K562 (cell line): ENCODE measurements around the gene DAPK1. TPM values are rescaled to one million over a fixed set of nuclear protein-coding genes. Genes with fewer than 3 reads are reported as not detected.
A peak's percentile ranks its signal among the peaks of the same experiment; 100 is the strongest.

Experiments used
- ATF6 ChIP-seq: sonication (generic); formaldehyde crosslinking; IDR thresholded peaks from 2 replicates; pipeline ENCODE4 v1.4.0; 2020; ENCODE audit warnings: mild to moderate bottlenecking, missing genetic modification reagents
- BMI1 ChIP-seq: fragments of 150-350 bp; IDR thresholded peaks from 2 replicates; pipeline ENCODE4 v1.6.1; 2014; ENCODE audit warnings: low read length
- CREB3L1 ChIP-seq: fragments of 450-650 bp; IDR thresholded peaks from 2 replicates; pipeline ENCODE4 v1.6.1; 2014; ENCODE audit warnings: low read depth, mild to moderate bottlenecking, moderate library complexity, borderline replicate concordance
- ELK3 ChIP-seq: fragments of 450-650 bp; formaldehyde crosslinking; IDR thresholded peaks from 2 replicates; pipeline ENCODE4 v1.4.0; 2020; ENCODE audit warnings: mild to moderate bottlenecking
- HMG20B ChIP-seq: fragments of 250-450 bp; sonication (Bioruptor Pico); IDR thresholded peaks from 2 replicates; pipeline ENCODE4 v1.5.0; 2021; ENCODE audit warnings: mild to moderate bottlenecking
- LARP7 ChIP-seq: fragments of 450-650 bp; IDR thresholded peaks from 2 replicates; pipeline ENCODE4 v1.6.1; 2016
- NCOA4 ChIP-seq: fragments of 450-650 bp; IDR thresholded peaks from 2 replicates; pipeline ENCODE4 v1.6.1; 2018; ENCODE audit warnings: mild to moderate bottlenecking; ENCODE audit not compliant: partially characterized antibody
- PTTG1 ChIP-seq: fragments of 450-650 bp; IDR thresholded peaks from 2 replicates; pipeline ENCODE4 v1.6.1; 2016; ENCODE audit warnings: low read depth, mild to moderate bottlenecking, missing genetic modification characterization, missing compliant biosample characterization
- SMARCE1 ChIP-seq: fragments of 450-650 bp; IDR thresholded peaks from 2 replicates; pipeline ENCODE4 v1.7.1; 2016; ENCODE audit warnings: mild to moderate bottlenecking
- STAT6 ChIP-seq: sonication (generic); formaldehyde crosslinking; IDR thresholded peaks from 2 replicates; pipeline ENCODE4 v1.8.1; 2023; ENCODE audit warnings: mild to moderate bottlenecking, missing genetic modification reagents
- THRB ChIP-seq: fragments of 450-650 bp; formaldehyde crosslinking; conservative IDR thresholded peaks from 2 replicates; pipeline ENCODE4 v1.4.0; 2022; ENCODE audit warnings: mild to moderate bottlenecking, missing genetic modification characterization
- TOE1 ChIP-seq, 2 experiments: fragments of 450-650 bp in 1 of 2; sonication (generic) in 1 of 2; formaldehyde crosslinking in 1 of 2; IDR thresholded peaks; 2 replicates each; pipeline versions ENCODE4 v1.7.1 to v1.8.0; 2016 to 2022; ENCODE audit warnings: borderline replicate concordance in 2 of 2, mild to moderate bottlenecking in 2 of 2, antibody characterized with exemption in 1 of 2, inconsistent platforms in 1 of 2, low read depth in 1 of 2, missing genetic modification reagents in 1 of 2, moderate library complexity in 1 of 2
- TSHZ1 ChIP-seq: fragments of 250-450 bp; sonication (Bioruptor Pico); IDR thresholded peaks from 2 replicates; pipeline ENCODE4 v1.4.0; 2020; ENCODE audit warnings: mild to moderate bottlenecking, moderate library complexity
- WHSC1 ChIP-seq: IDR thresholded peaks from one replicate; pipeline ENCODE4 v1.6.1; 2012; ENCODE audit warnings: low read length, control low read depth, inconsistent platforms
- ZNF316 ChIP-seq: fragments of 450-650 bp; IDR thresholded peaks from 2 replicates; pipeline ENCODE4 v1.6.1; 2016
- polyA plus RNA-seq, 8 experiments: library from polyadenylated mRNA; depleted of rRNA in 4 of 8; stranded (reverse) in 5 of 8; unstranded in 3 of 8; fragments of >200 nt; fragmentation: Nextera tagmentation in 2 of 8; fragmentation: Illumina TruSeq in 1 of 8; extraction: Ambion mirVana in 2 of 8; extraction: Trizol in 1 of 8; gene quantifications; 2 replicates each; pipeline versions ENCODE4 v1.2.1 to v1.2.3, GENCODE V29; 2011 to 2014; ENCODE audit warnings: inconsistent platforms in 1 of 8, missing spikeins in 1 of 8
- total RNA-seq, 7 experiments: library from RNA; depleted of rRNA in 6 of 7; stranded (reverse); fragments of >200 nt in 6 of 7; fragmentation: Illumina TruSeq in 2 of 7; extraction: Trizol in 2 of 7; gene quantifications; 2 replicates each; pipeline versions ENCODE4 v1.2.1 to v1.2.3, GENCODE V29; 2011 to 2021; ENCODE audit warnings: low replicate concordance in 1 of 7

Gene DAPK1
- total and polyA plus RNA-seq, 9 of the 15 experiments (the other 6 are each of a cell fraction or from before 2014, with no cell fraction given): 1.7 to 26.4 (median 15.8) TPM

- TF ChIP-seq TSHZ1 (no peak), SMARCE1 (peak; percentile 92), HMG20B (no peak), TOE1 (IDR thresholded peaks at IDR 0.05; ENCODE audit: borderline replicate concordance) (peak; percentile 84), TOE1 (CRISPR knock-in tag; IDR thresholded peaks at IDR 0.05; ENCODE audit: borderline replicate concordance, low read depth) (no peak), WHSC1 (no peak), ATF6 (CRISPR knock-in tag) (no peak), ZNF316 (peak; percentile 100), THRB (CRISPR knock-in tag) (peak; percentile 93), BMI1 (no peak), NCOA4 (no peak), CREB3L1 (no peak), LARP7 (peak; percentile 87), PTTG1 (tag) (no peak), ELK3 (no peak), STAT6 (CRISPR knock-in tag) (no peak)
Measured at GRCh38 chr9:87713278-87713987, 215.8 kb downstream of the DAPK1 start (continued).
